Memory B cell (primary cell): ENCODE results near the gene DNAJB1.

Experiments used
- ATAC-seq: fragments of 150-1000 bp; cut with Tn5 transposase; 2 replicates; pipeline ENCODE4 v1.10.0; 2021; ENCODE audit warnings: low read depth, mild to moderate bottlenecking, moderate library complexity
- DNase-seq, 2 donors: peaks; one replicate each; pipeline ENCODE4 v3.0.0; 2022; ENCODE audit warnings: low spot score in 2 of 2
- H3K27ac Mint-ChIP-seq: one replicate; pipeline ENCODE4 v1.8.0; 2022; ENCODE audit warnings: mild to moderate bottlenecking, moderate library complexity, mixed read lengths
- H3K27me3 Mint-ChIP-seq: one replicate; pipeline ENCODE4 v1.8.0; 2022; ENCODE audit warnings: mixed read lengths
- H3K36me3 Mint-ChIP-seq: one replicate; pipeline ENCODE4 v1.8.0; 2022; ENCODE audit warnings: mild to moderate bottlenecking, mixed read lengths
- H3K4me1 Mint-ChIP-seq: one replicate; pipeline ENCODE4 v1.8.0; 2022; ENCODE audit warnings: mixed read lengths
- H3K4me3 Mint-ChIP-seq: one replicate; pipeline ENCODE4 v1.8.0; 2022; ENCODE audit warnings: mild to moderate bottlenecking, moderate library complexity, mixed read lengths
- H3K9me3 Mint-ChIP-seq: one replicate; pipeline ENCODE4 v1.8.0; 2022; ENCODE audit warnings: mixed read lengths

The DNAJB1 gene

GRCh38 chr19:14480700-14481079 is 37.5 kb downstream of the DNAJB1 start:
- Mint-ChIP-seq H3K4me1 (peaks cover 7% of the 10 kb centered on the region), H3K27me3 (peaks cover 11% of the 10 kb centered on the region), H3K9me3 (no peaks in the 10 kb centered on the region), H3K4me3 (no peak overlapping the region), H3K27ac (no peak overlapping the region), H3K36me3 (peaks cover 5% of the 10 kb centered on the region)
- DNase-seq (no peak), ATAC-seq (no peak)

DNA sequence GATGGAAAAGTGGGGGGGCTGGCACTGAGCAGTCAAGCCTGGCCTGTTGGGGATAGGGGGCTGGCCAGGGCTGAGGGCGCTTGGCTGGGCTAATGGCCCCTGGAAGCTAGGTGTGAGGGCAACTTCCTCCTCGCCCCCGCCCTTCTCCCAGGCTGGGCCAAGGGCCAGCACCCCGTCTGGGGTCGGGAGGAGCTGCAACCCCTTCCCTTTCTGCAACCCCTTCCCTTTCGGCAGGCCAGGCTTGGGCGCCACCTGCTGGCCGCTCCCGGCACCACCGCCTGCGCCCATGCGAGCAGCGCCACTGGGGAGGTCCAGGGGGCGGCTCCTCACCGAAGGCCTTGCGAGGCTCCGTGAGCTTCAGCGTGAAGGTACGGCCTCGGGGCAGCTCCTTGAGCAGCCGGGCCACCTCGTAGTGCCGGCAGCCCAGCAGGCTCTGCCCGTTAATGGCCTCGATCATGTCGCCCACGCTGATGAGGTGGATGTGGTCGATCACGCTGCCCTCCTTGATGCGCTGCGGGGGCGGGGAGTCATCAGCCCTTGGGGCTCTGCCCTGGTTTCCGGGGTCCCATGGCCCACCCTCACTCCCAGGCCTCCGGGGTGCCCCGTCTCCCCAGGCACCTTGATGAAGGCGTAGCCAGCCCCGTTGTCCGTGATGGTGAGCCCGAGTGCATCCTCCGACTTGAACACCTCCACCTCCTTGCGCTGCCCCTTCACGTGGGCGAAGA is 38.1 kb downstream of the DNAJB1 start:
- no peak overlapping the region for H3K27ac Mint-ChIP-seq
- H3K4me1 Mint-ChIP-seq, result peaks cover 7% of the 10 kb centered on the region
- no peak overlapping the region for H3K4me3 Mint-ChIP-seq
- DNase-seq, result peak; percentile 69 to 83
- peak; percentile 78 for ATAC-seq
- H3K27me3 Mint-ChIP-seq, result peaks cover 11% of the 10 kb centered on the region
- peaks cover 5% of the 10 kb centered on the region for H3K36me3 Mint-ChIP-seq
- no peaks in the 10 kb centered on the region for H3K9me3 Mint-ChIP-seq

DNA sequence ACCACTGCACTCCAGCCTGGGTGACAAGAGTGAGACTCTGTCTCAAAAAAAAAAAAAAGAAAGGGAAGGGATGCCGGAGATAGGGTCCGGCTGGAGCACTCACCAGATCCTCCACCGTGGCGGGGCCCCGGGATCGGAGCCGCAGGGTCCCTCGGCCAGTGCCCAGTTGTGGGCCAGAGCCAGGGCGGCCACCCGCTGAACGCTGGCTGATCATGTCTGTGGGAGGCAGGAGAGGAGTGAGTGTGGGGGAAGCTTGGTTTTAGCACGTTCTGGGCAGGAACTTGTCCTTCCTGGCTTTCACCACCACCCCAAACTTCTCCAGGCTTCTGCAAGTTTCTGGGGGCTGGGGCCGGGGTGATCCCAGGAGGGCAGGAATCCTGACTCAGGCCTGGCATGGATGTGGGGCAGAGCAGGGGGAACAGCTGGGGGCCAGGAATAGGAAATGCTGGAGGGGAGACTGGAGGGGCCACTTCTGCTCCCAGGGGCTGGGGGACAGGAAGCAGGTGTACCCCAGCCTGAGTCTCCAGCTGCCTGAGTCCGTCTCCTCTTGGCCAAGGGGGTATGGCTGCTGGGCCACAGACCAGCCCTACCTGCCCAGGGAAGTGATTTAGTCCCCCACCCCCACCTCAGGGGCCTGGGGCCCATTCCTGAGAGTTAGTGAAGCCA is 38.8 kb downstream of the DNAJB1 start:
- Mint-ChIP-seq H3K36me3 (peaks cover 5% of the 10 kb centered on the region), H3K9me3 (no peaks in the 10 kb centered on the region), H3K27ac (no peak overlapping the region), H3K4me1 (peaks cover 12% of the 10 kb centered on the region), H3K27me3 (peaks cover 16% of the 10 kb centered on the region), H3K4me3 (no peak overlapping the region)
- DNase-seq (no peak), ATAC-seq (no peak)

DNA sequence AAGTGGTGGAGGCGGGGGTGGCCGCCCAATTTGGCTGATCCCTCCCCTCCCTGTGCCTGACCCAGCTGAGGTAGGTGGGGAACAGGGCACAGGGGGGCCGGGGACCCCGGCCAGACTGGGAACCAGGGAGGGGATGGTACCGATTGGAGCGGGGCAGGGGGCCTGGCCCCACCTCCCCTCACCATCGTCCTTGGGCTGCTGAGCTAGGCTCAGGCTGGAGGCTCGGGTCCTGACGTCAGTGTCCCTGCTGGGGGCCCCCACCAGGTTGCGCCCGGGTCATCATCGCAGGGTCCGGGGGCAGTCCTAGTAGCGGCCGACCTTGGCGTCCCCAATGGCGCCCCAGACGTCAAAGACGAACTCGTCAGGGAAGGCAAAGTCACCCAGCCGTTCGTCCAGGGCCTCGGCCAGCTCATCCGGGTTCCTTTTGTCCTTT is 40.1 kb downstream of the DNAJB1 start:
- Mint-ChIP-seq H3K27me3 (peaks cover 19% of the 10 kb centered on the region), H3K36me3 (peaks cover 5% of the 10 kb centered on the region), H3K27ac (no peak overlapping the region)

GRCh38 chr19:14477418-14478112 is 40.6 kb downstream of the DNAJB1 start:
- Mint-ChIP-seq H3K9me3 (no peaks in the 10 kb centered on the region), H3K27me3 (peaks cover 25% of the 10 kb centered on the region), H3K27ac (no peak overlapping the region), H3K4me3 (no peak overlapping the region), H3K36me3 (peaks cover 5% of the 10 kb centered on the region), H3K4me1 (peaks cover 20% of the 10 kb centered on the region)
- ATAC-seq, result no peak
- DNase-seq, result no peak

More for the DNA sequence above, 40.1 kb downstream of the DNAJB1 start:
- Mint-ChIP-seq H3K4me3 (no peak overlapping the region), H3K4me1 (peaks cover 15% of the 10 kb centered on the region), H3K9me3 (no peaks in the 10 kb centered on the region)
- ATAC-seq, result no peak
- DNase-seq, result no peak

- ATAC-seq (peak; percentile 30), DNase-seq (no peak)
- H3K27ac Mint-ChIP-seq, result no peak overlapping the region
- H3K9me3 Mint-ChIP-seq, result no peaks in the 10 kb centered on the region
- peaks cover 22% of the 10 kb centered on the region for H3K4me1 Mint-ChIP-seq
- H3K4me3 Mint-ChIP-seq, result no peak overlapping the region
- peaks cover 26% of the 10 kb centered on the region for H3K27me3 Mint-ChIP-seq
- peaks cover 4% of the 10 kb centered on the region for H3K36me3 Mint-ChIP-seq
Measured at GRCh38 chr19:14476673-14477401, 41.4 kb downstream of the DNAJB1 start.

DNA sequence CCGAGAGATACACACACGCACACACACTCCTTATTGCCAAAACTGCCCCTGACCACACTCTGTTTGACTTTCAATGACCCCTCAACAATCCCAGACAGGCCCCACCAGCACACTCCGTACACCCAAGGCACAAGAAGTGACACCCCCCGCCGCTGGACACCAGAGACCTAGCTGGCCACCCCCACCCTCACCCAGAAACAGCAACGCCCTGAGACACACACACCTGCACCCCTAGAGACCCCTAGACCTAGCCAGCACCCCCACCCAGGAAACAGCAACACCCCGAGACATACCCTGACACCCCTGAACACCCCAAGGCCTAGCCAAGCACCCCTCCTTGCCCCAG is 41.9 kb downstream of the DNAJB1 start:
- Mint-ChIP-seq H3K4me3 (no peak overlapping the region), H3K27me3 (peaks cover 26% of the 10 kb centered on the region), H3K9me3 (no peaks in the 10 kb centered on the region), H3K36me3 (peaks cover 4% of the 10 kb centered on the region), H3K4me1 (peaks cover 23% of the 10 kb centered on the region), H3K27ac (no peak overlapping the region)
- DNase-seq (no peak), ATAC-seq (no peak)

- peaks cover 7% of the 10 kb centered on the region for H3K36me3 Mint-ChIP-seq
- H3K27ac Mint-ChIP-seq, result no peak within 1 kb of the TSS
- DNase-seq (no peak), ATAC-seq (no peak)
- no peaks in the 10 kb centered on the region for H3K9me3 Mint-ChIP-seq
- H3K27me3 Mint-ChIP-seq, result peaks cover 26% of the 10 kb centered on the region
- peaks cover 23% of the 10 kb centered on the region for H3K4me1 Mint-ChIP-seq
- H3K4me3 Mint-ChIP-seq, result peak within 1 kb of the TSS; percentile 25
Measured at GRCh38 chr19:14475251-14476073, 42.7 kb downstream of the DNAJB1 start, which contains the start of gene PTGER1. Gene PTGER1 (minus strand): TSS chr19:14475354. CDS start chr19:14474320, 1,034 bp downstream.

- peaks cover 23% of the 10 kb centered on the region for H3K4me1 Mint-ChIP-seq
- DNase-seq (no peak), ATAC-seq (no peak)
- H3K36me3 Mint-ChIP-seq, result peaks cover 7% of the 10 kb centered on the region
- no peak overlapping the region for H3K27ac Mint-ChIP-seq
- peaks cover 26% of the 10 kb centered on the region for H3K27me3 Mint-ChIP-seq
- peak overlapping the region; percentile 21 for H3K4me3 Mint-ChIP-seq
- no peaks in the 10 kb centered on the region for H3K9me3 Mint-ChIP-seq
Measured at GRCh38 chr19:14474827-14475226, 43.4 kb downstream of the DNAJB1 start.

- DNase-seq (no peak), ATAC-seq (no peak)
Measured at GRCh38 chr19:14473978-14474578, 44.1 kb downstream of the DNAJB1 start.

DNA sequence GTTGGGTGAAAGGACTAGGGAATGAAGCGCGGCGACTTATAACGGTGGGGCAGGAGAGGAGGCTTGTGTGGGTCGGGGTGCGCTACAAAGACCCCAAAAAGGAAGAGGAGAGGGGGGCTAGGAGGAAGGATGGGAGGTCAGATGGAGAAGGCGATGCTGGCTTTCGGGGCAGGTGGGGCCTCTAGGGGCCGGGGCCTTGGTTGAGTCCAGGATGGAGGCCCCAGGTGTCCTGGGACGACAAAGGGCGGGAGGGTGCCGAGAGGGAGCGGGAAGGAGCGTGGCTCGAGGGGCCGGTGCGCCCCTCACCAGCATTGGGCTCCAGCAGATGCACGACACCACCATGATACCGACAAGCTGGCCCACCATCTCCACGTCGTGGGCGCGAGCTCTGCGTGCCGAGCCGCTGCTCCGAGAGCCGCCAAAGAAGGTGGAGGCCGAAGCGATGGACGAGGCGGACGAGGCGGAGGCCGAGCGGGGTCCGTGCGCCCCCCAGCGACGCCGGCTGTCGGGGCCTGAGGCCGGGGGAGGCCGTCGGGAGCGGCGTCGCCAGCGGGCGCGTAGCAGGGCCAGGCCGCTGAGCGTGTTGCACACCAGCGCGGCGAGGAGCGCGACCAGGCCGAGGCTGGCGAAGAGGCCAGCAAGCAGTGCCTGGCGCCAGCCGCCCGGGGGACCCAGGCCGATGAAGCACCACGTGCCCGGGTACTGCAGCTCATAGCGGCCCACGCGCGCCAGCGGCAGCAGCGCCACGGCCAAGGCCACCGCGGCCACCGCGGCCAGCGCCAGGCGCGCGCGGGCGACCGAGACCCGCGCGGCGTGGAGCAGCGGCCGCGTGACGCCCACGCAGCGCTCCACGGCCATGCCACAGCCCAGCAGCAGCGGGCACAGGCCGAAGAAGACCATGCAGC is 44.9 kb downstream of the DNAJB1 start:
- no peak overlapping the region for H3K27ac Mint-ChIP-seq
- no peak for DNase-seq
- peak overlapping the region; percentile 43 for H3K4me3 Mint-ChIP-seq

More at GRCh38 chr19:14473978-14474578, 44.1 kb downstream of the DNAJB1 start:
- no peaks in the 10 kb centered on the region for H3K9me3 Mint-ChIP-seq
- no peak overlapping the region for H3K27ac Mint-ChIP-seq
- peak overlapping the region; percentile 21 for H3K4me3 Mint-ChIP-seq
- H3K4me1 Mint-ChIP-seq, result peaks cover 23% of the 10 kb centered on the region
- H3K36me3 Mint-ChIP-seq, result peaks cover 12% of the 10 kb centered on the region
- H3K27me3 Mint-ChIP-seq, result peaks cover 26% of the 10 kb centered on the region

More for the DNA sequence above, 44.9 kb downstream of the DNAJB1 start:
- ATAC-seq, result no peak
- peaks cover 23% of the 10 kb centered on the region for H3K4me1 Mint-ChIP-seq
- H3K9me3 Mint-ChIP-seq, result no peaks in the 10 kb centered on the region
- peaks cover 26% of the 10 kb centered on the region for H3K27me3 Mint-ChIP-seq
- H3K36me3 Mint-ChIP-seq, result peaks cover 15% of the 10 kb centered on the region
